GM18870 (cell line): ENCODE measurements around the gene ADSS1.
"Not testable (repeated sequence)": the region's sequence is repeated elsewhere in the genome, so short reads cannot be mapped to it uniquely, and the experiment has no call there.

Experiments used
- ATAC-seq: cut with Tn5 transposase; IDR thresholded peaks from one replicate; pipeline ENCODE4 v1.9.1; 2021; ENCODE audit warnings: moderate library complexity; ENCODE audit not compliant: unreplicated experiment

ADSS1 gene

GRCh38 chr14:104714066-104714465 lies 10.0 kb upstream of the ADSS1 start:
- ATAC-seq = no peak

- no peak for ATAC-seq
These were observed 9.3 kb upstream of the ADSS1 start for GRCh38 chr14:104714681-104715080.

- ATAC-seq = no peak
These were observed 8.6 kb upstream of the ADSS1 start for GRCh38 chr14:104715416-104715815.

- no peak for ATAC-seq
These were observed 8.2 kb upstream of the ADSS1 start for GRCh38 chr14:104715871-104716270.

GRCh38 chr14:104717137-104717536 lies 6.9 kb upstream of the ADSS1 start:
- no peak for ATAC-seq

- ATAC-seq = no peak
These were observed 6.4 kb upstream of the ADSS1 start for GRCh38 chr14:104717646-104718045.

- ATAC-seq = no peak
These were observed 5.9 kb upstream of the ADSS1 start for GRCh38 chr14:104718147-104718546.

- ATAC-seq = no peak
These were observed 5.2 kb upstream of the ADSS1 start for GRCh38 chr14:104718871-104719270.

GRCh38 chr14:104719343-104719742 lies 4.7 kb upstream of the ADSS1 start:
- no peak for ATAC-seq

- ATAC-seq = no peak
These were observed 2.3 kb upstream of the ADSS1 start for GRCh38 chr14:104721505-104722431.

GRCh38 chr14:104722938-104723650 lies 935 bp upstream of the ADSS1 start:
- ATAC-seq = no peak

GRCh38 chr14:104724407-104724980 lies 465 bp downstream of the ADSS1 start:
- no peak for ATAC-seq

GRCh38 chr14:104724981-104725771 lies 1.1 kb downstream of the ADSS1 start:
- no peak for ATAC-seq

GRCh38 chr14:104725772-104726548 lies 1.9 kb downstream of the ADSS1 start:
- ATAC-seq = no peak

- no peak for ATAC-seq
These were observed 2.8 kb downstream of the ADSS1 start for GRCh38 chr14:104726600-104727451.

- ATAC-seq = no peak
These were observed 4.6 kb downstream of the ADSS1 start for GRCh38 chr14:104728631-104729030.

- ATAC-seq = not testable (repeated sequence)
These were observed 5.3 kb downstream of the ADSS1 start for GRCh38 chr14:104729176-104729834.

GRCh38 chr14:104729835-104730181 lies 5.8 kb downstream of the ADSS1 start:
- ATAC-seq = no peak

GRCh38 chr14:104730487-104730886 lies 6.5 kb downstream of the ADSS1 start:
- no peak for ATAC-seq
